Esophagus muscularis mucosa (tissue), 4 donors: ENCODE data around the gene TTC33. TPM values are rescaled to one million over a fixed set of nuclear protein-coding genes. Genes with fewer than 3 reads are reported as not detected.

Source experiments
- DNase-seq: peaks from one replicate; pipeline ENCODE4 v3.0.0-alpha.2; 2017; ENCODE audit errors: extremely low spot score
- H3K27ac ChIP-seq, 4 donors: fragments of 200-600 bp; sonication (generic); replicated peaks in 1 of 4; 1 replicate in 3 of 4; 2 replicates in 1 of 4; pipeline ENCODE4 v1.5.1; 2016 to 2019; ENCODE audit warnings: mild to moderate bottlenecking in 1 of 4
- H3K27me3 ChIP-seq, 4 donors: fragments of 200-600 bp; sonication (generic); one replicate each; pipeline versions ENCODE4 v1.5.1 to v1.6.0; 2016 to 2019
- H3K36me3 ChIP-seq, 4 donors: fragments of 200-600 bp; sonication (generic); one replicate each; pipeline ENCODE4 v1.5.1; 2016 to 2019
- H3K4me1 ChIP-seq, 4 donors: fragments of 200-600 bp; sonication (generic); one replicate each; pipeline ENCODE4 v1.5.1; 2016 to 2019
- H3K4me3 ChIP-seq, 4 donors: fragments of 200-600 bp; sonication (generic); 1 replicate in 2 of 4; 2 replicates in 2 of 4; pipeline ENCODE4 v1.5.1; 2016 to 2019; ENCODE audit warnings: mild to moderate bottlenecking in 4 of 4, moderate library complexity in 1 of 4
- H3K9me3 ChIP-seq, 4 donors: fragments of 200-600 bp; sonication (generic); 1 replicate in 3 of 4; 2 replicates in 1 of 4; pipeline ENCODE4 v1.5.1; 2016 to 2019
- CTCF ChIP-seq, 3 experiments: fragments of 200-600 bp in 2 of 3; fragments of 450-650 bp in 1 of 3; sonication (generic) in 2 of 3; IDR thresholded peaks; one replicate each; pipeline ENCODE4 v1.5.1; 2017 to 2019; ENCODE audit warnings: antibody characterized with exemption in 3 of 3, mild to moderate bottlenecking in 2 of 3, moderate library complexity in 1 of 3
- EP300 ChIP-seq: sonication (generic); formaldehyde crosslinking; IDR thresholded peaks from one replicate; pipeline ENCODE4 v1.6.1; 2017; ENCODE audit warnings: antibody characterized with exemption
- POLR2A ChIP-seq: fragments of 450-650 bp; IDR thresholded peaks from one replicate; pipeline ENCODE4 v1.6.1; 2017; ENCODE audit warnings: antibody characterized with exemption, moderate library complexity, mild to moderate bottlenecking, low read depth
- POLR2AphosphoS5 ChIP-seq, 2 donors: sonication (generic); formaldehyde crosslinking; IDR thresholded peaks; one replicate each; pipeline ENCODE4 v1.6.1; 2017; ENCODE audit warnings: antibody characterized with exemption in 2 of 2
- WGBS: methylation state at CpG from one replicate; pipeline ENCODE4 v1.1.5; 2018; 5-methylcytosine and 5-hydroxymethylcytosine counted together
- intact Hi-C: fragments of 100-400 bp; cut with DNase I; formaldehyde crosslinking; loops from one replicate; pipeline ENCODE4 v1.15.1; 2023
- total RNA-seq, 4 donors: library from RNA; depleted of rRNA; stranded (reverse); fragments of >200 nt; gene quantifications; one replicate each; pipeline versions ENCODE4 v1.1.0 to v1.2.1, GENCODE V29; 2016

Gene TTC33
- total RNA-seq, 4 donors from 2014 or later = 19.1 to 32.7 (median 24.0) TPM

GRCh38 chr5:40514976-40515375 is 240.8 kb downstream of the TTC33 start:
- 70% methylated on average over 5 of the region's 5 CpGs for WGBS
- intact Hi-C loops = no loop called here
- Histone ChIP-seq H3K4me1 (no peaks in the 10 kb centered on the region), H3K27ac (no peak overlapping the region), H3K9me3 (no peaks in the 10 kb centered on the region), H3K36me3 (no peaks in the 10 kb centered on the region), H3K27me3 (no peaks in the 10 kb centered on the region), H3K4me3 (no peak overlapping the region)
- TF ChIP-seq POLR2AphosphoS5 (IDR thresholded peaks at IDR 0.05) (no peak), EP300 (no peak), POLR2A (no peak), CTCF (IDR thresholded peaks at IDR 0.05) (no peak)
- no peak for DNase-seq

- TF ChIP-seq CTCF (IDR thresholded peaks at IDR 0.05) (no peak), POLR2A (no peak), EP300 (no peak), POLR2AphosphoS5 (IDR thresholded peaks at IDR 0.05) (no peak)
- Histone ChIP-seq H3K36me3 (no peaks in the 10 kb centered on the region), H3K4me1 (no peaks in the 10 kb centered on the region), H3K4me3 (no peak overlapping the region), H3K9me3 (no peaks in the 10 kb centered on the region), H3K27ac (no peak overlapping the region), H3K27me3 (no peaks in the 10 kb centered on the region)
- intact Hi-C loops = no loop called here
- WGBS = 85% methylated on average over 1 of the region's 1 CpG
- DNase-seq = no peak
Measured at GRCh38 chr5:40511801-40512200, 244.0 kb downstream of the TTC33 start.

- intact Hi-C loops = no loop called here
- 63% methylated on average over 2 of the region's 2 CpGs for WGBS
- H3K36me3 ChIP-seq = no peaks in the 10 kb centered on the region
Measured at GRCh38 chr5:40507095-40507494, 248.7 kb downstream of the TTC33 start.

GRCh38 chr5:40505031-40505430 is 250.7 kb downstream of the TTC33 start:
- 78% methylated on average over 4 of the region's 4 CpGs for WGBS
- TF ChIP-seq POLR2A (no peak), POLR2AphosphoS5 (IDR thresholded peaks at IDR 0.05) (no peak), CTCF (IDR thresholded peaks at IDR 0.05) (no peak), EP300 (no peak)
- no peak for DNase-seq
- H3K27ac ChIP-seq = no peak overlapping the region
- H3K9me3 ChIP-seq = no peaks in the 10 kb centered on the region
- H3K4me3 ChIP-seq = no peak overlapping the region
- H3K36me3 ChIP-seq = no peaks in the 10 kb centered on the region
- intact Hi-C loops = no loop called here
- H3K27me3 ChIP-seq = no peaks in the 10 kb centered on the region
- no peaks in the 10 kb centered on the region for H3K4me1 ChIP-seq

More at GRCh38 chr5:40507095-40507494, 248.7 kb downstream of the TTC33 start:
- H3K4me3 ChIP-seq = no peak overlapping the region
- no peaks in the 10 kb centered on the region for H3K4me1 ChIP-seq
- H3K27ac ChIP-seq = no peak overlapping the region
- H3K27me3 ChIP-seq = no peaks in the 10 kb centered on the region
- DNase-seq = no peak
- no peaks in the 10 kb centered on the region for H3K9me3 ChIP-seq
- TF ChIP-seq CTCF (IDR thresholded peaks at IDR 0.05) = peak in 1 of 3 experiments; percentile 19
- no peak for TF ChIP-seq POLR2AphosphoS5 (IDR thresholded peaks at IDR 0.05)

- intact Hi-C loops = no loop called here
- Histone ChIP-seq H3K27me3 (no peaks in the 10 kb centered on the region), H3K27ac (no peak overlapping the region), H3K4me1 (no peaks in the 10 kb centered on the region), H3K4me3 (no peak overlapping the region), H3K9me3 (no peaks in the 10 kb centered on the region), H3K36me3 (no peaks in the 10 kb centered on the region)
- WGBS = 72% methylated on average over 2 of the region's 2 CpGs
- DNase-seq = no peak
- TF ChIP-seq EP300 = no peak
- TF ChIP-seq POLR2AphosphoS5 (IDR thresholded peaks at IDR 0.05) = no peak
- no peak for TF ChIP-seq CTCF (IDR thresholded peaks at IDR 0.05)
- no peak for TF ChIP-seq POLR2A
Measured at GRCh38 chr5:40503439-40503838, 252.3 kb downstream of the TTC33 start.
